C4-2B (cell line): ENCODE results near the gene IQGAP3.

Experiments
- CTCF ChIP-seq: fragments of 450-650 bp; conservative IDR thresholded peaks from 2 replicates; pipeline ENCODE4 v1.5.1; 2017; ENCODE audit warnings: mild to moderate bottlenecking
- ZFX ChIP-seq: fragments of 450-650 bp; IDR thresholded peaks from 2 replicates; pipeline ENCODE4 v1.6.1; 2017

- TF ChIP-seq CTCF, result no peak
- no peak for TF ChIP-seq ZFX
Measured at GRCh38 chr1:156572663-156573018, 276 bp upstream of the IQGAP3 start.
